ENCODE measurements around the gene HDAC1.

DNA sequence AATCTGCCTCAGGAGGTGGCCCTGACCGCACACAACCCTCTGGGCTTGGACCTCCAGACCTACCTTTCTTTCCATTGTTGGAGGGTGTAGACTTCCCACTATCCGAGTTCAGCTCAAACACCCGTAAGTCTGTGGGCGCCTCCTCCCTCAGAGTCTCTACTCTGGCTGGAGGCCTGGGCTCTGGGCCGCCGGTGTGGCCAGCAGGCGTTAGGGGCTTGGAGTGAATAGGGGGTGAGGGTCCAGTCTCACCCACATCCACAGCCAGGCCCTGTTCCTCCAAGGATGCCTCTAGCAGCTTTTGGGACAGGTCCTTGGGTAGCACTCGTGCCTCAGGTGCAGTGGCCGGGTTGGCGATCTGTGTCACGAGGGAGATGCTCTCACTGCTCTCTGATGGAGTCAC is 84.3 kb downstream of the HDAC1 start:
- TF ChIP-seq POLR2A (IDR thresholded peaks at IDR 0.05; ENCODE audit: low read length) (no peak), GATA1 (IDR thresholded peaks at IDR 0.05; ENCODE audit: low read depth, low read length) (no peak)

All from erythroblast (primary cell).